Pulmonary artery endothelial cell (primary cell): Measurements from ENCODE around the gene CELF4. TPM values are rescaled to one million over a fixed set of nuclear protein-coding genes. Genes with fewer than 3 reads are reported as not detected.

ENCODE experiments used
- DNase-seq: peaks from one replicate; pipeline ENCODE4 v3.0.0-alpha.2; 2011; ENCODE audit warnings: low read depth, low spot score
- total RNA-seq: library from RNA; depleted of rRNA; stranded (reverse); fragments of >200 nt; gene quantifications from 2 replicates; pipeline ENCODE4 v1.2.3, GENCODE V29; 2014

Gene CELF4
- not detected in 2 replicates for total RNA-seq

GRCh38 chr18:37565101-37565976 lies at the start of gene CELF4:
TSS of gene CELF4 (minus strand) at chr18:37565798.
- no peak for DNase-seq

DNA sequence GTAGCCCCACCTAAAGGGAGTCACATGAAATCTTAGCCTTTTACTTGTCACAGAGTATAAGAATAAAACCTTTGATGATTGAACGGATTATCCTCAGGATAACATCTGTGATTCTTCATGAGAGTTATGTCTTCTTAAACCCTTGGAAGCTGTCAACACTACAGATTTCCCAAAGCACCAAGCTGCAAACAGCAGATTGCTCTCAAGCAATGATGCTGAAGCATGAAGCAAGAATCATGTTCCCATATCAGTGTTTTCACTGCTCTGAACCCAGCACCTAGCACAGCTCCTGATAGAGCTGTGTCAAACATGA lies 47.6 kb upstream of the CELF4 start:
- no peak for DNase-seq

DNA sequence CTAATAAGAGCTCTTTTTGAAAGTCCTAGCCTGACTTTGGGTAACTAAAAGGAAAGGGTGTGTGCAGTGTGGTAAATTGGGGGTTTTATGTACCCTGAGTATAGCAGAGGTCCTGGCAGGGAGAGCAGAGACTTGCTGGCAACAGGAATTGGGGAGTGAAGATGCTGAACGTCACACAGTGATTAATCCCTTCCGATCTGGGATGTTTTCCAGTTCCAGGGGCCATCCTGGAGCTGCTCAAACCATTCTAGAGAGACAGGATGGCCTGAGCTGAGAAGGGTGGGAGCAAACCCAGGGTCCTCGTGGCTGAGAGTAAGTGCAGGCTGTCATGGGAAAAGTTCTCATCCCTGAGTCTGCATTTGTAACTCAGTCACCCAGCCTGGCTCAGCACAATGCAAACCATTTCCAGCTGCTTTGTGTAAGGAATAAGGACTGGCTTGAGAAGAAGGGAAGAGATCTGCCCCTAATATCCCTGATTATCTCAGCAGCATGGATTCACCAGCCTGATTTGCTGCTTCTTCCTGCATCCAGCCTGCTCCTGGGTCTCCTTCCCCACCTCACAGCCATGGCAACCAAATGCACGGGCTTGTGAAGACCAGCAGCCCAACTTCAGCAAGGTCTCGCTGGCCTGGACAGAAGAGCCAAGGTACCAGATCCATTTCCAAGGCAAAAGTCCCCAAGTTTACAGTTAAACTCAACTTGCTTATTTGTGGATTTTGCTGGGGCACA lies 47.1 kb upstream of the CELF4 start:
- DNase-seq, result no peak

- DNase-seq, result no peak
Observed at GRCh38 chr18:37611614-37612279, 46.1 kb upstream of the CELF4 start.

- DNase-seq, result no peak
Observed at GRCh38 chr18:37608876-37609275, 43.3 kb upstream of the CELF4 start.

DNA sequence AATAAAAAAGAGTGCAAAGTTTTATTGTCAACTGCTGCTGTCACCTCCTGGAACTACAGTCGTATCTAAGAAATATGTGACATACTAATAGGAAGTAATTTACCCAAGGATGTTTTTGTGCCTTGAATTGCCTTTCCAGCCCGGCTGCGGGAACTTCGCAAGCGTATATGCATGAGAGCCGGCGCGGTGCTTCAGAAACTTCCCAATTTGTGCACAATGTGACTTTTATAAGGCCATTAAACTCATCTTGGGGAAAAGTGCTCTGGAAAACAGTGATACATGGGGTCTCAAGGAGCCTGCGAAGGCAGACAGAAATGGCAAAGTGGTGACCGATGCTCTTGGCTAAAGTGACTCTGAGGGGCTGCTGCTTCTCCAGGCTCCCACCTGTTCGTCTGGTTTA lies 41.7 kb upstream of the CELF4 start:
- no peak for DNase-seq

- no peak for DNase-seq
Observed at GRCh38 chr18:37604032-37604431, 38.4 kb upstream of the CELF4 start.

DNA sequence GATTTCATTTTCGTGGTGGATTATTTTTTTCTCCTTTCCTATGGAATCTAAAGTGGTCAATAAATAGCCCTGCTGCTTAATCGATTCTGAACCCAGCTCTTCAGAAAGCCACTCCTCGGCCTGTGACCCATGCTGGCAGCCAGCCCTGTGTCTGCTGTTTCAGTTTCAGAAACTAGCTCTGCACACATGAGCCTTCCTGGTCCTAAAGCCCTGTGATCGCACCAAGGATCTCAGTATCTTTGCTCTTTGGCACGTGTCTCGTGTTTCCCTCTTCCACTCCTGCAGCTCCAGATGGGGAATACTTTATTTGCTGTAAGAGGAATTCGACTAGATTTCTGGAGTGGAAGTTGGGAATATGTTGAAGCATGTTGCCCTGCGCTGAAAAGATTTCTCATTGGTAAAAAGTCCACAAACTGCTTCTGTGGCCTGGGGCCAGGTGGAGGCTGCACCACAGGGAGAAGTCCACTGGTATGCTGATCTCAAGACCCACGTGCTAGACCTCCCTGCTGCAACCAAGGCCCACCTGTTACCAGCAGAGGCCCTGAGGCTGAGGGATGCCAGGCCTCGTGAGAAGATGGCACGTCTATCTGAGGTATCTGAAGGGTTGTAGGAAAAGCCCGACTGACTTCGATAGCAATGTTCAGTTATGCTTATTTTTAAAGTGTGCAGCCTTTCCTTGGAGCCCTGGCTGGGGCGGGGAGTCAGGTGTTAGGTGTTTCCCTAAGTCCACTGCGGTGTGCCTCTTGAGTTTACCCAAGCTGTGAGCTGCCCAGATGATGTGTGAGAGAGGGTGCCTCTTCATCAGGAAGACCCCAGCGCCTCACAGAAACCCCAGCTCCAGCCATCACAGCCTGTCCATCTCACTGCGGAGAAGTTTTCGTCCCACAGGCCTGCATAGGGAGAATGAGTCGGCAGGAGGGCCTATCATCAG lies 33.6 kb upstream of the CELF4 start:
- DNase-seq, result no peak

DNA sequence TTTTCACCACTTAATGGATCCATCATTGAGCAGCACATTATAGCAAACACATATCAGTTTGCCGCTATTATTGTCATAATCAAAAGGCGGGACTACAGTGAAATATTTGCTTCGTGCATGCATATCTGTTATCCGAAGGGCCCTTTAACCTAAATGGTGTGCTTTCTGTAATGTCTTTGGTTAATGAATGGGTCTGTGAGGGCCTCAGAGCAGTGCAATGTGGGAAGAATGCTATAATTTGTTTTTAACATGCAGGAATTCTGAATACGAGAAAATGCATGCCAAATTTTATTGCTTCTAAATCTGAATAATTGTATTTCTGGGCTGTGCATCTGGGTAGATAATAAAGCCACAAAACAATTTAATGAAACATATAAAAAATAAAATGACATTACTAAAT lies 32.8 kb upstream of the CELF4 start:
- no peak for DNase-seq

DNA sequence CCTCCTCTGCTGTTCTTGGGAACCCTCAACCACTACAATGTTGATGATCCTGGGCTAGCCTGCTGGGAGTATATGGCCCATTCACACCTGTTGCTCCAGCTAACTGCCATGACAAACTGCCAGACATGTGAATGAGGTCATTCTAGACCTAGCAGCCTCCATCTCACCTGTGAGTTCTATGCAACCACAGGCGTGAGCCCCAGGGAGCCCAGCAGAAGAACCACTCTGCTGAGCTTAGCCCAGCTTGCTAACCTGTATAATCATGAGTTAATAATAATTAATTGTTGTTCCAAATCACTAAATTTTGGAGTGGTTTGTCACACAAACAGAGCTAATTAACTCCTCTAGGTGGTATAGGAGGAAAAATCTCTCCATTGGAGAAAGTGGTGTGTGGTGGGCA lies 24.7 kb upstream of the CELF4 start:
- DNase-seq, result no peak

DNA sequence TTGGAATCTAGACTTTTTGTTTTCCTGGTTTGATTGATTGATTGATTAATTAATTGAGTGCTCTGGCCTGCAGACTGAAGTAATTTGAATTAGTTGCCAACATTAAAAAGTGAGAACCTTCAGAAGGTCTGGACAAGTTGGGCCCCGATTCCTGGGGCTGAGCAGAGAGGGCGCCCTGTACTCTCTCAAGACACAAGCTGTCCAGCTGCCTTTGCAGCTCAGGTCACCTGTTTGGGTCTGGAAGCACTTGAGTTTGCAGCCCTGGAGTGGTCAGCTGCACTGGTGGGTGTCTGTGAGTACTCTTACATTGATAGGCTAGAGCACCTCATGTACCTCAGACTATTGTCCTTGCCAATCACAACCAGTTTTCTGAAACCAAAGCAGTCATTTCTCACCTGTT lies 22.7 kb upstream of the CELF4 start:
- no peak for DNase-seq

GRCh38 chr18:37586656-37587225 lies 21.1 kb upstream of the CELF4 start:
- DNase-seq, result no peak

GRCh38 chr18:37584952-37585695 lies 19.5 kb upstream of the CELF4 start:
- no peak for DNase-seq

- no peak for DNase-seq
Observed at GRCh38 chr18:37584217-37584616, 18.6 kb upstream of the CELF4 start.

DNA sequence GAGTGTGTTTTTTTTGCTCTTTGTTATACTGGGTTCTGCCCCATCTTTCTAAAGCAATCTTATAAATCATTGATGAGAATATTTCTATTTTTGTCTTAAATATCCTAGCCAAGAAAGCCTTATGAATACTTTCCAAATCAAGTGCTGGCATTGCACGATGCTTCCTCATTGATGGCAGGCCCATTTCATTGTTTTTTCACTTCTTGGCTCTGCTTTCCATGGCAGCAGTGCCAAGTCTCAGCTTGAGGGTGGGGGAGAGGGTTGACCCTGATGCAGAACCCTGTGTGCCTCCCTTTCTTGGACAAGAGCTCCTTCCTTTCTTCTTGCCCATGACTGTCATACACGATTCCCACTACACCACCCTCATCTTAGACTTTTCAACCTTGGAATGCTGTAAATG lies 16.7 kb upstream of the CELF4 start:
- DNase-seq, result no peak

GRCh38 chr18:37578886-37579513 lies 13.4 kb upstream of the CELF4 start:
- DNase-seq, result no peak

DNA sequence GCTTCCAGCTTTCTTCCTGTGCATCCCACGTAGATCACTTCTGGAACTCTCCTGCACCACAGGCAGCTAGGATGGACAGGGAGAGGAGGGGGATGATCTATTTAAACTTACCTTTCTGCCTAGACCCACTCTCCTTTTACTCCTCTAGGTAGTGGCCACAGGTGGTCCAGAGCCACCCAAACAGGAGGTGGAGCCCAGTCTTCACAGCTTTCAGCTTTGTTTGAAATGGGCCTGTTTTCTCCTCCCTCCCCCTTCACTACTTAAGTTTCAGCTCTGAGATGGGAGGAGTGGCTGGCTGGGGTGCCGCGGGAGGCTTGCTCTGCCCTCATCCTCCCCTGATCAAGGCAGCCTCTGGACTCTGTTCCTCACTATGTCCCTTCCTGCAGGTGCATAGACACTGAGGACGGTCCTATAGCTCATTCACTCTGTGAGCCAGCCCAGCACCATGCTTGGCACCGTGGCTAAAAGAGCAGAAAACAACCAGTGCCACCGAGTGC lies 12.6 kb upstream of the CELF4 start:
- DNase-seq, result no peak

- no peak for DNase-seq
Observed at GRCh38 chr18:37577051-37577611, 11.5 kb upstream of the CELF4 start.

- DNase-seq, result no peak
Observed at GRCh38 chr18:37575646-37576045, 10.0 kb upstream of the CELF4 start.
